ENCODE measurements around the gene ITPK1.

DNA sequence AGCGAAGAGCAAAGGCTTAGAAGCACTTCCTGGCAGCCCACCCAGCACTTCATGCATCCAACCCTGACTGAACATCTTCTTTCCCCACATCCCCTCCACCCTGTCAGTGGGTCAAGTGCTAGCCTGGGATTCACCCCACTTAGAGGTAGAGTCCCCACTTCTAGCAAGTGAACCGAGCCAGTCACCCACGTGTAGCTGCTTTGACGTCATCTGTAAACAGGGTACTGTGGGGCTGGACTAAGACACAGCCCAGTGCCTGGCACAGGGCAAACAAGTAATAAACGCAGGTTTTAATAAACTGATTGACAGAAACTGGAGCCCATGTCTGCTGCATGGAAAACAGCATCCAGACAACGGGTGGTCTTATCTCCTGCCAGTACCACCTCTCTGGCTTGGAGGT is 61.7 kb downstream of the ITPK1 start:
- TF ChIP-seq, protein P1, sequence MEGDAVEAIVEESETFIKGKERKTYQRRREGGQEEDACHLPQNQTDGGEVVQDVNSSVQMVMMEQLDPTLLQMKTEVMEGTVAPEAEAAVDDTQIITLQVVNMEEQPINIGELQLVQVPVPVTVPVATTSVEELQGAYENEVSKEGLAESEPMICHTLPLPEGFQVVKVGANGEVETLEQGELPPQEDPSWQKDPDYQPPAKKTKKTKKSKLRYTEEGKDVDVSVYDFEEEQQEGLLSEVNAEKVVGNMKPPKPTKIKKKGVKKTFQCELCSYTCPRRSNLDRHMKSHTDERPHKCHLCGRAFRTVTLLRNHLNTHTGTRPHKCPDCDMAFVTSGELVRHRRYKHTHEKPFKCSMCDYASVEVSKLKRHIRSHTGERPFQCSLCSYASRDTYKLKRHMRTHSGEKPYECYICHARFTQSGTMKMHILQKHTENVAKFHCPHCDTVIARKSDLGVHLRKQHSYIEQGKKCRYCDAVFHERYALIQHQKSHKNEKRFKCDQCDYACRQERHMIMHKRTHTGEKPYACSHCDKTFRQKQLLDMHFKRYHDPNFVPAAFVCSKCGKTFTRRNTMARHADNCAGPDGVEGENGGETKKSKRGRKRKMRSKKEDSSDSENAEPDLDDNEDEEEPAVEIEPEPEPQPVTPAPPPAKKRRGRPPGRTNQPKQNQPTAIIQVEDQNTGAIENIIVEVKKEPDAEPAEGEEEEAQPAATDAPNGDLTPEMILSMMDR (IDR thresholded peaks at IDR 0.05; ENCODE audit: extremely low read depth in 1 of 2, insufficient read depth in 1 of 2, low read depth in 1 of 2, low read length in 2 of 2): no peak
- no peak for TF ChIP-seq POLR2A (IDR thresholded peaks at IDR 0.05; ENCODE audit: low read depth, low read length)
- no peak for TF ChIP-seq POLR2AphosphoS5 (IDR thresholded peaks at IDR 0.05; ENCODE audit: insufficient read depth, low read depth, low read length)
- TF ChIP-seq EZH2 (IDR thresholded peaks at IDR 0.05; ENCODE audit: borderline replicate concordance, low read depth, low read length, severe bottlenecking): no peak
- TF ChIP-seq, protein P2, sequence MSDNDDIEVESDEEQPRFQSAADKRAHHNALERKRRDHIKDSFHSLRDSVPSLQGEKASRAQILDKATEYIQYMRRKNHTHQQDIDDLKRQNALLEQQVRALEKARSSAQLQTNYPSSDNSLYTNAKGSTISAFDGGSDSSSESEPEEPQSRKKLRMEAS (IDR thresholded peaks at IDR 0.05; ENCODE audit: insufficient read depth, insufficient read length): no peak
- TF ChIP-seq JUN (IDR thresholded peaks at IDR 0.05; ENCODE audit: borderline replicate concordance, insufficient read depth, insufficient read length, low read depth): no peak
- no peak for TF ChIP-seq FOS (IDR thresholded peaks at IDR 0.05; ENCODE audit: borderline replicate concordance, insufficient read depth, low read length)
- TF ChIP-seq GATA2 (IDR thresholded peaks at IDR 0.05; ENCODE audit: insufficient read depth, insufficient read length, low read depth, low read length): no peak
- no peak for TF ChIP-seq MYC (IDR thresholded peaks at IDR 0.05; ENCODE audit: low read depth, low read length)
